ENCODE data around the gene CELA3B. TPM values are rescaled to one million over a fixed set of nuclear protein-coding genes. Genes with fewer than 3 reads are reported as not detected.

Gene CELA3B
- total and polyA plus RNA-seq, 2 of the 8 experiments (the other 6 are each of a cell fraction or from before 2014, with no cell fraction given) = not detected

DNA sequence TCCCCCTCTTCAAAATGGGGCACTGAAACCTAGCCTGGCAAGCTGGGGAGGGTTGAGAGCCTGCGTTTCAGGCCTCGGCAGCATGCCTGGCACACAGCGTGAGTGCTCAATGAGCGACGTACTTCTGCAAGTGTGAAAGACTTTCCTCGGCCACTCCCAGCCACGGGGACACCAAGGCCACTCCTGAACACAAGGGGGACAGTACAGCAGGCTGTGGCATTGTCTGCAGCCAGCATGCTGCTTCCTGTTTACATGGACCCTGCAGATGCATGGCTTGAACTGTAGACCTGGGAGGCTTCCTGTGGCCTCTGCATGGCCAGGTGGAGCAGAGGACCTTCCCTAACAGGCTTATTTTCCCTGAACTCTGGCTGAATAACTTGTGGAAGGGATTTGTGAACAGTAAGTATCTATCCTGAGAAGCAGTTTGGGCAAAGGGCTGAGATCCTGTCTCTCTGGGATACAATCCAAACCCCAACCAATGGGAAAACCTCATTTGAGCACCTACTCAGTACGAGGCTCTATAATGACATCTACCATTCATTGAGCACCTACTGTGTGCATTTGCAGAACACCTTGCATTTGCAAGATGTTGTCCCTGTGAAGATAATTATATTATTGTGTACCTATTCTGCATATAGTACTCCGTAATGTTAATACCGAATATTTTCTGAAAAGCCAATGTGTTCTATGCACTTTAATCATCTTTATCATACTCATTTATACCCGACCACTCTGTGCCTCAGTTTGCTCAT is 29.8 kb upstream of the CELA3B start (continued):
- no peak for TF ChIP-seq CHD7 (IDR thresholded peaks at IDR 0.05; ENCODE audit: insufficient replicate concordance, low read length)

Data from H1 (cell line).